ENCODE results near the gene WAPL.

The WAPL gene

GRCh38 chr10:86388119-86388704 is 133.4 kb downstream of the WAPL start:
- DNase-seq, result no peak

- DNase-seq, result no peak
Measured at GRCh38 chr10:86387178-86387794, 134.3 kb downstream of the WAPL start.

GRCh38 chr10:86385806-86386205 is 135.8 kb downstream of the WAPL start:
- DNase-seq, result no peak

Data from DMS53 (cell line).